Left lung (tissue), 10 donors: Measurements from ENCODE around the gene EPHB1. TPM values are rescaled to one million over a fixed set of nuclear protein-coding genes. Genes with fewer than 3 reads are reported as not detected.

ENCODE experiments used
- ATAC-seq: fragments of 200-7000 bp; cut with Tn5 transposase; one replicate; pipeline ENCODE4 v1.9.1; 2020; ENCODE audit warnings: moderate library complexity
- DNase-seq, 4 donors: peaks; one replicate each; pipeline ENCODE4 v3.0.0-alpha.2; 2013 to 2020
- H3K27ac ChIP-seq, 2 donors: fragments of 200-600 bp; sonication (generic) in 1 of 2; one replicate each; pipeline versions ENCODE4 v1.5.0 to v1.8.0; 2020 to 2021
- H3K27me3 ChIP-seq, 2 donors: fragments of 200-600 bp; sonication (generic) in 1 of 2; one replicate each; pipeline versions ENCODE4 v1.5.0 to v1.8.0; 2020 to 2021
- H3K36me3 ChIP-seq, 2 donors: fragments of 200-600 bp; sonication (generic) in 1 of 2; one replicate each; pipeline versions ENCODE4 v1.5.0 to v1.8.0; 2020 to 2021
- H3K4me1 ChIP-seq, 2 donors: fragments of 200-600 bp; one replicate each; pipeline ENCODE4 v1.8.0; 2021
- H3K4me3 ChIP-seq, 2 donors: fragments of 200-600 bp; sonication (generic) in 1 of 2; one replicate each; pipeline versions ENCODE4 v1.5.0 to v1.8.0; 2020 to 2021; ENCODE audit warnings: mild to moderate bottlenecking in 1 of 2
- H3K9me3 ChIP-seq, 2 donors: fragments of 200-600 bp; sonication (generic) in 1 of 2; one replicate each; pipeline versions ENCODE4 v1.5.0 to v1.8.0; 2020 to 2021
- intact Hi-C, 2 donors: fragments of 100-400 bp; cut with DNase I; formaldehyde crosslinking; loops; one replicate each; pipeline versions ENCODE4 v1.11.2 to v1.14.2; 2022
- polyA plus RNA-seq, 6 donors: library from polyadenylated mRNA; unstranded; fragments of 120-200 nt; gene quantifications; one replicate each; pipeline ENCODE4 v1.2.1, GENCODE V29; 2013; ENCODE audit not compliant: insufficient read length in 6 of 6
- total RNA-seq, 2 donors: library from RNA; stranded (reverse); fragmentation: NEBNext Ultra II Directional; extraction: Animal tissue kit (Norgen Biotek cat#: 25700); gene quantifications; one replicate each; pipeline ENCODE4 v1.2.1, GENCODE V29; 2021
- TF ChIP-seq, protein P1 (sequence below), 2 donors: fragments of 200-600 bp; sonication (generic) in 1 of 2; IDR thresholded peaks; one replicate each; pipeline versions ENCODE4 v1.5.0 to v1.8.0; 2021; ENCODE audit warnings: antibody characterized with exemption in 2 of 2
- donor health status: DM: no; HTN: yes; CAD: no.
- donor health status: DM: no; HTN: no; CAD: no.

EPHB1 gene
- total and polyA plus RNA-seq, 8 donors, result 1.1 to 4.3 (median 2.7) TPM

- DNase-seq (no peak), ATAC-seq (no peak)
- intact Hi-C loops, result no loop called here
- Histone ChIP-seq H3K36me3 (no peaks in the 10 kb centered on the region), H3K4me1 (no peaks in the 10 kb centered on the region), H3K27me3 (no peaks in the 10 kb centered on the region), H3K27ac (no peak overlapping the region), H3K4me3 (no peak overlapping the region), H3K9me3 (no peaks in the 10 kb centered on the region)
- TF ChIP-seq, protein P1, sequence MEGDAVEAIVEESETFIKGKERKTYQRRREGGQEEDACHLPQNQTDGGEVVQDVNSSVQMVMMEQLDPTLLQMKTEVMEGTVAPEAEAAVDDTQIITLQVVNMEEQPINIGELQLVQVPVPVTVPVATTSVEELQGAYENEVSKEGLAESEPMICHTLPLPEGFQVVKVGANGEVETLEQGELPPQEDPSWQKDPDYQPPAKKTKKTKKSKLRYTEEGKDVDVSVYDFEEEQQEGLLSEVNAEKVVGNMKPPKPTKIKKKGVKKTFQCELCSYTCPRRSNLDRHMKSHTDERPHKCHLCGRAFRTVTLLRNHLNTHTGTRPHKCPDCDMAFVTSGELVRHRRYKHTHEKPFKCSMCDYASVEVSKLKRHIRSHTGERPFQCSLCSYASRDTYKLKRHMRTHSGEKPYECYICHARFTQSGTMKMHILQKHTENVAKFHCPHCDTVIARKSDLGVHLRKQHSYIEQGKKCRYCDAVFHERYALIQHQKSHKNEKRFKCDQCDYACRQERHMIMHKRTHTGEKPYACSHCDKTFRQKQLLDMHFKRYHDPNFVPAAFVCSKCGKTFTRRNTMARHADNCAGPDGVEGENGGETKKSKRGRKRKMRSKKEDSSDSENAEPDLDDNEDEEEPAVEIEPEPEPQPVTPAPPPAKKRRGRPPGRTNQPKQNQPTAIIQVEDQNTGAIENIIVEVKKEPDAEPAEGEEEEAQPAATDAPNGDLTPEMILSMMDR (IDR thresholded peaks at IDR 0.05), result no peak
Observed at GRCh38 chr3:135203026-135203425, 408.0 kb downstream of the EPHB1 start.

DNA sequence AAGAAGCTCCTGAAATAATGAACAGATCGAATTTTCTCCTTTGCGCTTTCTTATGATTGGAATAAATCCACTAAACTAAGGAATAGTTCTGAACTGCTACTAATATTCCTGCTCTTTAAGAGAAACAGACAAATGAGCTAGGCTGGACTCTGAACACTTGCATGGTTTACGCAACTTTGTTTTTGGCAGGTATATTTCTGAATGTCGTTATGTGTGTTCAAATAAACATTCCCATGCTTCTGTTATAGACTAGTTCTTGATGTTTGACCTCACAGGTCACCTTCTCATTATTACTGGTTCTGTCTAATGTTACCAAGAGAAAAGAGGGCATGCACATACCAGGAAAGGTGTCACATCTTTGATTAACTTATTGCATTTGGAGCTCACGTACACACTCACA, 418.2 kb downstream of the EPHB1 start:
- Histone ChIP-seq H3K27me3 (no peaks in the 10 kb centered on the region), H3K9me3 (no peaks in the 10 kb centered on the region), H3K36me3 (no peaks in the 10 kb centered on the region), H3K4me3 (no peak overlapping the region), H3K4me1 (no peaks in the 10 kb centered on the region), H3K27ac (no peak overlapping the region)
- ATAC-seq (no peak), DNase-seq (no peak)
- TF ChIP-seq, protein P1 (IDR thresholded peaks at IDR 0.05), result no peak
- intact Hi-C loops, result no loop called here

DNA sequence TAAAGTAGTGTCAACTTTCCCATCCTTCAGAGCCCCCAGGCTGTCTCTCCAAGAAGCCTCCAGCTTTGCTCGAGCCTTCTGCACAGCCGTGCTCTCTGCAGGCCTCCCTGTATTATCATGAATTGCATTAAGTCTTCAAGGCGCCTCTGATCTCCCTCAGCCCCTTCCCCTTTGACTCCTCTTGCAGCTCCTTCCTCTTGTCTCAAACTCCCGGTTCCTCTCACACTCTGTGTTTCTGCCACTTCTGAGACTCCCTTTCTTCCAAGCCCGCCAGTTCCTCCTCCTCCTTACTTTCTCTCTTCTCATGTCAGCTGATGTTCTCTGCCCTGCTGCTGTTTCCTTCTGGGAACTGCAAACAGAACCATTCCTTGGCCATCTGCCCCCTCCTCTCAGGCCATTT, 418.8 kb downstream of the EPHB1 start:
- intact Hi-C loops, result no loop called here
- H3K27ac ChIP-seq, result no peak overlapping the region
- ATAC-seq (no peak), DNase-seq (no peak)
- H3K36me3 ChIP-seq, result no peaks in the 10 kb centered on the region
- TF ChIP-seq, protein P1 (IDR thresholded peaks at IDR 0.05), result no peak
- H3K4me1 ChIP-seq, result no peaks in the 10 kb centered on the region
- H3K9me3 ChIP-seq, result no peaks in the 10 kb centered on the region
- no peaks in the 10 kb centered on the region for H3K27me3 ChIP-seq
- no peak overlapping the region for H3K4me3 ChIP-seq

DNA sequence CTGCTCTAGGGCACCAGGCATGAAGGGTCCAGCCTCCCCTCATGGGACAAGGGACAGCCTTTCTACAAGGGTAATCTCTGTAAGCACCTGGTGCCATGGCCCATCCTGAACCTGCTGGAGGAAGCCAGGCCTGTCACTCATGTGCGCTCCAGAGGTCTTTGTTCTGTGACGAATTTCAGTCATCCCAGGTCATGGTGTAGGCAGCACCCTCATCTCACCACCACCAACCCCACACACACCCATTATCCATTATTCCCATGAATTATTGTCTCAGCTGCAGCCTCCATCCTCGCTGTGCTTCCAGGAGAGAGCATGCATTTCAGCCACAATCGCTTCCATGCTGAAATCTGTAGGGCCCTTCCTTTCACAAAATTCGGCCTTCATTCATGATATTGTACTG, 419.3 kb downstream of the EPHB1 start:
- Histone ChIP-seq H3K36me3 (no peaks in the 10 kb centered on the region), H3K27ac (no peak overlapping the region), H3K27me3 (no peaks in the 10 kb centered on the region), H3K9me3 (no peaks in the 10 kb centered on the region), H3K4me1 (no peaks in the 10 kb centered on the region), H3K4me3 (no peak overlapping the region)
- ATAC-seq (no peak), DNase-seq (no peak)
- TF ChIP-seq, protein P1 (IDR thresholded peaks at IDR 0.05), result no peak
- intact Hi-C loops, result no loop called here

DNA sequence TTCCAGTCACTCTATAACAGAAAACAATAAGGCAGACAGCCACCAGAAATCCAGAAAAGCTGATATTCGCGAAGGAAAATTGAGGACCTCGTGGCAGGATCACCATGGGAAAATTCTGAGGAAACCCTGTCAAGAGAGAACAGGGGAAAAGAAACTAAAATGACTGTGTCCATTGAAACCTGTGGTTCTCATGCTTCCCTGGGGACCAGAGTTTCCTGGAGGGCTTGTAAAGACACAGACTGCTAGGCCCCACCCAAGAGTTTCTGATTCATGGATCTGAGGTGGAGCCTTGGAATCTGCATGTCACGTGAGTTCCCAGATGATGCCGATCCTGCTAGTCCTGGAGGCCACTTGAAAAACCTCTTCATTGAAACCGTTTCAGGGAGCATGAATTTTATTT, 420.5 kb downstream of the EPHB1 start:
- H3K36me3 ChIP-seq, result no peaks in the 10 kb centered on the region
- ATAC-seq (no peak), DNase-seq (no peak)
- no peak overlapping the region for H3K4me3 ChIP-seq
- no peaks in the 10 kb centered on the region for H3K27me3 ChIP-seq
- TF ChIP-seq, protein P1 (IDR thresholded peaks at IDR 0.05), result no peak
- no peaks in the 10 kb centered on the region for H3K4me1 ChIP-seq
- intact Hi-C loops, result no loop called here
- H3K9me3 ChIP-seq, result no peaks in the 10 kb centered on the region
- H3K27ac ChIP-seq, result no peak overlapping the region
